ENCODE measurements around the gene COPS9. TPM values are rescaled to one million over a fixed set of nuclear protein-coding genes. Genes with fewer than 3 reads are reported as not detected.

The COPS9 gene
- total RNA-seq, 2 experiments from 2014 or later, result 46.7 to 48.5 TPM

- DNase-seq (no peak), ATAC-seq (ENCODE audit: poor library complexity) (no peak)
- ChIA-PET POLR2A (no interaction called here), CTCF (no interaction called here)
- TF ChIP-seq, protein P1, sequence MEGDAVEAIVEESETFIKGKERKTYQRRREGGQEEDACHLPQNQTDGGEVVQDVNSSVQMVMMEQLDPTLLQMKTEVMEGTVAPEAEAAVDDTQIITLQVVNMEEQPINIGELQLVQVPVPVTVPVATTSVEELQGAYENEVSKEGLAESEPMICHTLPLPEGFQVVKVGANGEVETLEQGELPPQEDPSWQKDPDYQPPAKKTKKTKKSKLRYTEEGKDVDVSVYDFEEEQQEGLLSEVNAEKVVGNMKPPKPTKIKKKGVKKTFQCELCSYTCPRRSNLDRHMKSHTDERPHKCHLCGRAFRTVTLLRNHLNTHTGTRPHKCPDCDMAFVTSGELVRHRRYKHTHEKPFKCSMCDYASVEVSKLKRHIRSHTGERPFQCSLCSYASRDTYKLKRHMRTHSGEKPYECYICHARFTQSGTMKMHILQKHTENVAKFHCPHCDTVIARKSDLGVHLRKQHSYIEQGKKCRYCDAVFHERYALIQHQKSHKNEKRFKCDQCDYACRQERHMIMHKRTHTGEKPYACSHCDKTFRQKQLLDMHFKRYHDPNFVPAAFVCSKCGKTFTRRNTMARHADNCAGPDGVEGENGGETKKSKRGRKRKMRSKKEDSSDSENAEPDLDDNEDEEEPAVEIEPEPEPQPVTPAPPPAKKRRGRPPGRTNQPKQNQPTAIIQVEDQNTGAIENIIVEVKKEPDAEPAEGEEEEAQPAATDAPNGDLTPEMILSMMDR (IDR thresholded peaks at IDR 0.05), result no peak
- Mint-ChIP-seq H3K4me1 (ENCODE audit: low read depth) (no peaks in the 10 kb centered on the region), H3K36me3 (ENCODE audit: low read depth) (no peaks in the 10 kb centered on the region), H3K27ac (no peak overlapping the region), H3K4me3 (no peak overlapping the region), H3K9me3 (no peaks in the 10 kb centered on the region), H3K27me3 (peaks cover 16% of the 10 kb centered on the region)
- intact Hi-C loops (cut with DNase I, micrococcal nuclease), result no loop called here
- no peaks in the 10 kb centered on the region for H3K36me3 ChIP-seq (ENCODE audit: insufficient read depth, low read length)
- H3K9me3 ChIP-seq (ENCODE audit: control insufficient read depth in 1 of 2, insufficient read depth in 1 of 2, low read length in 2 of 2), result peaks cover 0 to 14% of the 10 kb centered on the region in 2 experiments
- no peaks in the 10 kb centered on the region for H3K4me1 ChIP-seq (ENCODE audit: insufficient read depth, low read length)
- no peak overlapping the region for H3K27ac ChIP-seq (ENCODE audit: low read depth in 1 of 2, low read length in 2 of 2)
- H3K27me3 ChIP-seq (ENCODE audit: control insufficient read depth in 1 of 2, insufficient read depth in 2 of 2, low read length in 2 of 2), result peaks cover 0 to 5% of the 10 kb centered on the region in 2 experiments
- H3K4me3 ChIP-seq (ENCODE audit: low read length), result no peak overlapping the region
Measured at GRCh38 chr2:240162531-240162930, 26.4 kb upstream of the COPS9 start.

DNA sequence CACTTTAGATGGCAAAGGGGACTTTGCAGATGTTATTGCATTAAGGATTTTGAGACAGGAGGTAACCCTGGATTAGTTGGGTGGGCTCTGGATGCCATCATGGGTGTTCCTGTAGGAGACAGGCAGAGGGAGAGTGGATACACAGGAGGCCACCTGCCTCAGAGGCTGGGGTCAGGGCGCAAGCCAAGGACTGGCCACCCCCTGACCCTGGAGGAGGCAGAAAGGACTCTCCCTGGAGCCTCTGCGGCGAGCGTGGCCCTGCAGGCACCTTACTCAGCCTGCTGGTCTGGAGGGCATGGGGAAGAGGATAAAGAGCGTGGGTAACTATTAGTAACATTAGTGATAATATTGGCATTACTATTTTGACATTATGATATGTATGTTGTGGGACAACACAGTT, 25.9 kb upstream of the COPS9 start:
- TF ChIP-seq, protein P1 (IDR thresholded peaks at IDR 0.05), result no peak
- DNase-seq, result no peak
- CTCF ChIA-PET, result no interaction called here
- H3K27me3 Mint-ChIP-seq, result peaks cover 16% of the 10 kb centered on the region
- intact Hi-C loops (cut with DNase I, micrococcal nuclease), result no loop called here
- no peak overlapping the region for H3K27ac Mint-ChIP-seq
- H3K4me1 Mint-ChIP-seq (ENCODE audit: low read depth), result no peaks in the 10 kb centered on the region
- ATAC-seq (ENCODE audit: poor library complexity), result no peak
- no peaks in the 10 kb centered on the region for H3K36me3 Mint-ChIP-seq (ENCODE audit: low read depth)
- no peaks in the 10 kb centered on the region for H3K9me3 Mint-ChIP-seq
- POLR2A ChIA-PET, result no interaction called here
- H3K36me3 ChIP-seq (ENCODE audit: insufficient read depth, low read length), result no peaks in the 10 kb centered on the region
- no peak overlapping the region for H3K4me3 Mint-ChIP-seq
- peaks cover 0 to 4% of the 10 kb centered on the region in 2 experiments for H3K27me3 ChIP-seq (ENCODE audit: control insufficient read depth in 1 of 2, insufficient read depth in 2 of 2, low read length in 2 of 2)
- no peak overlapping the region for H3K4me3 ChIP-seq (ENCODE audit: low read length)
- H3K4me1 ChIP-seq (ENCODE audit: insufficient read depth, low read length), result no peaks in the 10 kb centered on the region
- H3K27ac ChIP-seq (ENCODE audit: low read depth in 1 of 2, low read length in 2 of 2), result no peak overlapping the region
- H3K9me3 ChIP-seq (ENCODE audit: control insufficient read depth in 1 of 2, insufficient read depth in 1 of 2, low read length in 2 of 2), result peaks cover 0 to 11% of the 10 kb centered on the region in 2 experiments

DNA sequence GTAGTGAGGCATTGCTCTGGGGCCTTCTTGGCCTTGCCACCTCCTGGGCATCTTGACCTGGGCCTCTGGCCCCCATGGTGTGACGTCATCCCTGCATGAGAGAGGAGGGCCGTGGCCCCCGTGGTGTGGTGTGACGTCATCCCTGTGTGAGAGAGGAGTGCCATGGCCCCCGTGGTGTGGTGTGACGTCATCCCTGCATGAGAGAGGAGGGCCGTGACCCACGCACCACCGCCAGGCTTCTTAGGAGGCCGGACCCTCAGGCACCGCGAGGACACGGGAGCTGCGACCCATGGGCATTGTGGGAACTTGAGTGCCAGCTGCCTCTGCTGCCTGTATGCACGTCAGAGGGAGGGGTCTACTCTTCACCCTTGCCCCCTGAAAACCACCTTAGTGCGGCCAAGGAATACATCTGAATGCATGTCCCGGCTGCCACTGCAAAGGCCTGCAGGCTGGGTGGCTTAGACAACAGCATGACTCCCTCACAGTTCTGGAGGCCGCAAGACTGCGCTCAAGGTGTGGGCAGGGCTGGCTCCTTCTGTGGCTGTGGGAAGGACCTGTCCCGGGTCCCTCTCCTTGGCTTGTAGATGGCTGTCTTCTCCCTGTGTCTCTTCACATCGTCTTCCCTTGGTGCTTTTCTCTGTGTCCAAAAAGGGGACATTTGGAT, 25.1 kb upstream of the COPS9 start:
- Mint-ChIP-seq H3K27me3 (peaks cover 16% of the 10 kb centered on the region), H3K4me1 (ENCODE audit: low read depth) (no peaks in the 10 kb centered on the region), H3K9me3 (no peaks in the 10 kb centered on the region), H3K4me3 (no peak overlapping the region), H3K27ac (no peak overlapping the region), H3K36me3 (ENCODE audit: low read depth) (no peaks in the 10 kb centered on the region)
- no peaks in the 10 kb centered on the region for H3K36me3 ChIP-seq (ENCODE audit: insufficient read depth, low read length)
- H3K4me3 ChIP-seq (ENCODE audit: low read length), result no peak overlapping the region
- TF ChIP-seq, protein P1 (IDR thresholded peaks at IDR 0.05), result no peak
- H3K27me3 ChIP-seq (ENCODE audit: control insufficient read depth in 1 of 2, insufficient read depth in 2 of 2, low read length in 2 of 2), result no peaks in the 10 kb centered on the region
- no peak overlapping the region for H3K27ac ChIP-seq (ENCODE audit: low read depth in 1 of 2, low read length in 2 of 2)
- H3K4me1 ChIP-seq (ENCODE audit: insufficient read depth, low read length), result no peaks in the 10 kb centered on the region
- DNase-seq (no peak), ATAC-seq (ENCODE audit: poor library complexity) (no peak)
- intact Hi-C loops (cut with DNase I, micrococcal nuclease), result no loop called here
- H3K9me3 ChIP-seq (ENCODE audit: control insufficient read depth in 1 of 2, insufficient read depth in 1 of 2, low read length in 2 of 2), result peaks cover 0 to 9% of the 10 kb centered on the region in 2 experiments
- CTCF ChIA-PET, result no interaction called here
- POLR2A ChIA-PET, result no interaction called here

All from CD4-positive, alpha-beta T cell (primary cell).